Measurements from ENCODE around the gene LY6G5B. TPM values are rescaled to one million over a fixed set of nuclear protein-coding genes. Genes with fewer than 3 reads are reported as not detected.

LY6G5B gene
- total RNA-seq, 2 experiments from 2014 or later: 27.0 to 28.0 TPM

DNA sequence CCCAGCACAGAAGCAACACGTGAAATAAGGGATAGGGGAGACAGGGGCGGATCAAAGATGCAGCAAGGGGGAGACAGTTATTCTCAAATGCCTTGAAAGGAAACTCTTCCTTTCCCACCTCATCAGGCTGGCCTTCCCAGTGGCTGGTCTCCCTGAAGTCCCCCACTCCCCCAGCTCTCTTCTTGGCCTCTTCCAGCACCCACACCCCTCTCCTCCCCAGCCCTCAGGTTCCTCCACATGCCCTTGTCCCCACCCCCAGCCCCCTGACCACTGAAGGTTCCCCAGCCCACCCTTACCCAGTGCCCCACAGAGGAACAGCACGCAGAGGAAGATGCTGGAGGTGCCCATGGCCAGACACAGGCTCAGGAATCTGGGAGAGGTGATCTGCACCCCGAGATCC lies 43.7 kb downstream of the LY6G5B start:
- no peak overlapping the region for H3K27ac Mint-ChIP-seq

DNA sequence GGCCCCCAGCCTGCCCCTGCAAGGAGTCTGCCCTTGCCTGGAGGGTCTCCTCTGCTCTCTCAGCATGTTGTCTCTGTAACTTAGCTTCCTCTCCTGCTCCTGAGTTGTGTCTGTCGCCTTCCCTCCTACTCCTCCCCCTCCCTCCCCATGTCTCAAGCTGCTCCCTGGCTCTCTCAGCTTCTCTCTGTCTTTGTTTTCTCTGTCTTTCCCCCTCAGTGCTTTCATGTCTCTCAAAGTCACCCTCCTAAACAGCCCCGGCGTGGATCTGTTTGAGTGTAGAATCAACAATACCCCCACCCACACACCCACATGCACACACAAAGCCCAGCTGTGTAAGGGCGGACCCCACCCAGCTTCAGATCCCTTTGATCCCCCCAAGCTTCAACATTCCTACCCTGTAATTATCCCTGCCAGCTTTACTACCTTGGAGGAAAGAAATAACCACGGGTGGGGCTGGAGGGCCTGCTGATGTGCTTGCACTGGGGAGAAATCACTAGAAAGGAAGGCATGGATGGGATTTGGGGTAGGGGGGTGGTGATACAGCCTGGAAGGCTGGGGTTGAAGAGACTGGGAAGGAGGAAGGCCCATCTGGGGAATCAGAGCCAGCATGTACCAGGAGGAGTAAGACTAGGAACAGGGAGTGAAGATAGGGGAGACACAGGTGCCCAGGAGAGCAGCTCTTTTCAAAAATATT lies 44.4 kb downstream of the LY6G5B start:
- Histone ChIP-seq H3K4me1 (ENCODE audit: insufficient read depth, low read length) (peaks cover 14% of the 10 kb centered on the region), H3K4me3 (ENCODE audit: low read length) (no peak overlapping the region), H3K9me3 (ENCODE audit: control insufficient read depth in 1 of 2, insufficient read depth in 1 of 2, low read length in 2 of 2) (no peaks in the 10 kb centered on the region), H3K27ac (ENCODE audit: low read depth in 1 of 2, low read length in 2 of 2) (no peak overlapping the region), H3K27me3 (ENCODE audit: control insufficient read depth in 1 of 2, insufficient read depth in 2 of 2, low read length in 2 of 2) (no peaks in the 10 kb centered on the region), H3K36me3 (ENCODE audit: insufficient read depth, low read length) (no peaks in the 10 kb centered on the region)
- ATAC-seq (ENCODE audit: poor library complexity) (no peak), DNase-seq (no peak)
- Mint-ChIP-seq H3K4me3 (no peak overlapping the region), H3K27me3 (no peaks in the 10 kb centered on the region), H3K27ac (no peak overlapping the region), H3K9me3 (no peaks in the 10 kb centered on the region), H3K4me1 (ENCODE audit: low read depth) (peaks cover 16% of the 10 kb centered on the region), H3K36me3 (ENCODE audit: low read depth) (no peaks in the 10 kb centered on the region)
- CTCF ChIA-PET: no interaction called here
- intact Hi-C loops (cut with DNase I, micrococcal nuclease): no loop called here
- POLR2A ChIA-PET: interaction anchor here (1.0 to 1.6 kb wide), 2 partner anchors 15 to 24 kb away, joined by 3 read pairs; partner anchors contain the start of gene DDAH2
- no peak for TF ChIP-seq CTCF (IDR thresholded peaks at IDR 0.05)

More for the DNA sequence above, 43.7 kb downstream of the LY6G5B start:
- Histone ChIP-seq H3K36me3 (ENCODE audit: insufficient read depth, low read length) (no peaks in the 10 kb centered on the region), H3K27me3 (ENCODE audit: control insufficient read depth in 1 of 2, insufficient read depth in 2 of 2, low read length in 2 of 2) (no peaks in the 10 kb centered on the region), H3K9me3 (ENCODE audit: control insufficient read depth in 1 of 2, insufficient read depth in 1 of 2, low read length in 2 of 2) (no peaks in the 10 kb centered on the region), H3K27ac (ENCODE audit: low read depth in 1 of 2, low read length in 2 of 2) (no peak overlapping the region), H3K4me1 (ENCODE audit: insufficient read depth, low read length) (peaks cover 14% of the 10 kb centered on the region), H3K4me3 (ENCODE audit: low read length) (no peak overlapping the region)
- Mint-ChIP-seq H3K4me1 (ENCODE audit: low read depth) (peaks cover 16% of the 10 kb centered on the region), H3K27me3 (no peaks in the 10 kb centered on the region), H3K9me3 (no peaks in the 10 kb centered on the region), H3K36me3 (ENCODE audit: low read depth) (no peaks in the 10 kb centered on the region), H3K4me3 (no peak overlapping the region)
- TF ChIP-seq CTCF (IDR thresholded peaks at IDR 0.05): no peak
- intact Hi-C loops (cut with DNase I, micrococcal nuclease): no loop called here
- ChIA-PET CTCF (no interaction called here), POLR2A (interaction anchor here (1.6 kb wide), 1 partner anchor 24 kb away, joined by 3 read pairs; no protein-coding TSS in a partner anchor)
- no peak for ATAC-seq (ENCODE audit: poor library complexity)
- no peak for DNase-seq

DNA sequence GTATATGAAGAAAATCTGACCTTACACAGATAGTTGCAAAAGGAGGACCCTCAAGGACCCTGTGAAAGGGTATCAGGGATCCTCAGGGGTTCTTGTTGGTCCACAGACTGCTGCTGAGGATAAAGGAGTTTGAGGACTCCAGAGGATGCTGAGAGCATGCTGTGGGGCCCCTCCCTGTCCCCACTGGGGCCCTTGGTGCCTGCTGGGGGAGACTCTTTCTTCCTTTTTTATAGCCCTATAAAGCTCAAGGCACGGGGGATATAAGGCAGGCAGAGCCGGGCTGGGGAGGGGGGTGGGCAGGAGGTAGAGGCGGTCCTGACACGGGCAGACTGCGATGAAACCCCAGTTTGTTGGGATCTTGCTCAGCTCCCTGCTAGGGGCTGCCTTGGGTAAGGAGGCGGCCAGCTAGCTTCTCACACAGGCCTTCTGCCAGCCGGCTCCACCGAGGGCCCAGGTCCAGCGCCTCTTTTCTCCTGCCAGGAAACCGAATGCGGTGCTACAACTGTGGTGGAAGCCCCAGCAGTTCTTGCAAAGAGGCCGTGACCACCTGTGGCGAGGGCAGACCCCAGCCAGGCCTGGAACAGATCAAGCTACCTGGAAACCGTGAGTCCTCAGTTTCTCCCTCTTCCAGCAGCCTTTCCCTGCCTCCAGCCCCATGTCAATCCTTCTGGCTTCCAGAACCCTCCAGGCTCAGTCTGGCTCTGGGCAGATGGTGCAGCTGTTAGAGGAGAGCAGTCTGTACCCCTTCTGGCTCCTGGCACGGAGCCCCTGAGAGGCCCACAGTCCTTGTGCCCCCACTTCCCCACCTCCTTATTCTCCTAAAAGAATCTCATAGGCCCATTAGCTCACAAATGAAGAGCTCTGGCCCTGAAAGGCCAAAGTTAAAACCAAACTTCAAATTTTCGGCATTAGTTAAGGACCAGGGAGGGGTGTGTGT lies 45.5 kb downstream of the LY6G5B start, which contains the start of gene LY6G6D:
TSS of gene LY6G6D (plus strand) at position 327 of the 937 bp plus-strand sequence. CDS start at position 335, 8 bp downstream.
- no peaks in the 10 kb centered on the region for H3K36me3 ChIP-seq (ENCODE audit: insufficient read depth, low read length)
- H3K9me3 ChIP-seq (ENCODE audit: control insufficient read depth in 1 of 2, insufficient read depth in 1 of 2, low read length in 2 of 2): no peaks in the 10 kb centered on the region
- H3K36me3 Mint-ChIP-seq (ENCODE audit: low read depth): no peaks in the 10 kb centered on the region
- H3K4me3 Mint-ChIP-seq: no peak within 1 kb of the TSS
- no peaks in the 10 kb centered on the region for H3K27me3 ChIP-seq (ENCODE audit: control insufficient read depth in 1 of 2, insufficient read depth in 2 of 2, low read length in 2 of 2)
- H3K27ac ChIP-seq (ENCODE audit: low read depth in 1 of 2, low read length in 2 of 2): no peak within 1 kb of the TSS
- peaks cover 16% of the 10 kb centered on the region for H3K4me1 Mint-ChIP-seq (ENCODE audit: low read depth)
- H3K4me3 ChIP-seq (ENCODE audit: low read length): no peak within 1 kb of the TSS
- CTCF ChIA-PET: no interaction called here
- H3K27ac Mint-ChIP-seq: no peak within 1 kb of the TSS
- POLR2A ChIA-PET: interaction anchor here (0.6 to 1.0 kb wide), 3 partner anchors 12 to 121 kb away, joined by 3 to 5 read pairs (median 3); partner anchors contain the start of genes ABHD16A and DDAH2
- TF ChIP-seq CTCF (IDR thresholded peaks at IDR 0.05): no peak
- H3K27me3 Mint-ChIP-seq: no peaks in the 10 kb centered on the region
- H3K4me1 ChIP-seq (ENCODE audit: insufficient read depth, low read length): peaks cover 14% of the 10 kb centered on the region
- H3K9me3 Mint-ChIP-seq: no peaks in the 10 kb centered on the region
- ATAC-seq (ENCODE audit: poor library complexity) (no peak), DNase-seq (no peak)
- intact Hi-C loops (cut with DNase I, micrococcal nuclease): no loop called here
